ENCODE measurements around the gene SERPIND1.
"Not testable (repeated sequence)": the region's sequence is repeated elsewhere in the genome, so short reads cannot be mapped to it uniquely, and the experiment has no call there.

Gene SERPIND1

GRCh38 chr22:20763630-20764470 is 10.1 kb upstream of the SERPIND1 start:
- TF ChIP-seq CTCF (IDR thresholded peaks at IDR 0.05; ENCODE audit: control insufficient read depth, insufficient read depth, low read depth, low read length, missing control alignments), result no peak
- no peak for DNase-seq (ENCODE audit: low read depth)
- H3K4me3 ChIP-seq (ENCODE audit: control insufficient read depth, low read depth, low read length), result no peak overlapping the region

- DNase-seq (ENCODE audit: low read depth), result no peak
- TF ChIP-seq CTCF (IDR thresholded peaks at IDR 0.05; ENCODE audit: control insufficient read depth, insufficient read depth, low read depth, low read length, missing control alignments), result no peak
- H3K4me3 ChIP-seq (ENCODE audit: control insufficient read depth, low read depth, low read length), result no peak overlapping the region
Measured at GRCh38 chr22:20764471-20764720, 9.5 kb upstream of the SERPIND1 start.

- no peak overlapping the region for H3K4me3 ChIP-seq (ENCODE audit: control insufficient read depth, low read depth, low read length)
- TF ChIP-seq CTCF (IDR thresholded peaks at IDR 0.05; ENCODE audit: control insufficient read depth, insufficient read depth, low read depth, low read length, missing control alignments), result no peak
- DNase-seq (ENCODE audit: low read depth), result no peak
Measured at GRCh38 chr22:20764729-20765128, 9.2 kb upstream of the SERPIND1 start.

GRCh38 chr22:20765938-20766337 is 8.0 kb upstream of the SERPIND1 start:
- no peak overlapping the region for H3K4me3 ChIP-seq (ENCODE audit: control insufficient read depth, low read depth, low read length)
- no peak for TF ChIP-seq CTCF (IDR thresholded peaks at IDR 0.05; ENCODE audit: control insufficient read depth, insufficient read depth, low read depth, low read length, missing control alignments)
- DNase-seq (ENCODE audit: low read depth), result no peak

- DNase-seq (ENCODE audit: low read depth), result no peak
- H3K4me3 ChIP-seq (ENCODE audit: control insufficient read depth, low read depth, low read length), result no peak overlapping the region
- TF ChIP-seq CTCF (IDR thresholded peaks at IDR 0.05; ENCODE audit: control insufficient read depth, insufficient read depth, low read depth, low read length, missing control alignments), result no peak
Measured at GRCh38 chr22:20766530-20766929, 7.4 kb upstream of the SERPIND1 start.

- not testable (repeated sequence) for DNase-seq (ENCODE audit: low read depth)
Measured at GRCh38 chr22:20769496-20769826, 4.5 kb upstream of the SERPIND1 start.

GRCh38 chr22:20771918-20772625 is 1.8 kb upstream of the SERPIND1 start:
- TF ChIP-seq CTCF (IDR thresholded peaks at IDR 0.05; ENCODE audit: control insufficient read depth, insufficient read depth, low read depth, low read length, missing control alignments), result no peak
- no peak for DNase-seq (ENCODE audit: low read depth)
- H3K4me3 ChIP-seq (ENCODE audit: control insufficient read depth, low read depth, low read length), result no peak overlapping the region

More at GRCh38 chr22:20769496-20769826, 4.5 kb upstream of the SERPIND1 start:
- H3K4me3 ChIP-seq (ENCODE audit: control insufficient read depth, low read depth, low read length), result not testable (repeated sequence)
